ENCODE results near the gene NEDD8. TPM values are rescaled to one million over a fixed set of nuclear protein-coding genes. Genes with fewer than 3 reads are reported as not detected.

The NEDD8 gene
- total RNA-seq, 1 donor from 2014 or later, result 180 TPM

GRCh38 chr14:24271834-24272263 is 39.7 kb upstream of the NEDD8 start:
- TF ChIP-seq CTCF (IDR thresholded peaks at IDR 0.05; ENCODE audit: insufficient read depth, low read length, poor library complexity, severe bottlenecking), result no peak
- Histone ChIP-seq H3K36me3 (ENCODE audit: control insufficient read depth, insufficient read depth, low read length) (peaks cover 2% of the 10 kb centered on the region), H3K27me3 (ENCODE audit: control insufficient read depth, insufficient read depth, low read length) (no peaks in the 10 kb centered on the region), H3K4me3 (ENCODE audit: low read depth, low read length) (peak overlapping the region; percentile 68)
- no peak for DNase-seq (ENCODE audit: low read depth)

- peak; percentile 31 for DNase-seq (ENCODE audit: low read depth)
- Histone ChIP-seq H3K36me3 (ENCODE audit: control insufficient read depth, insufficient read depth, low read length) (peaks cover 2% of the 10 kb centered on the region), H3K4me3 (ENCODE audit: low read depth, low read length) (peak within 1 kb of the TSS; percentile 68), H3K27me3 (ENCODE audit: control insufficient read depth, insufficient read depth, low read length) (no peaks in the 10 kb centered on the region)
- peak; percentile 64 for TF ChIP-seq CTCF (IDR thresholded peaks at IDR 0.05; ENCODE audit: insufficient read depth, low read length, poor library complexity, severe bottlenecking)
Observed at GRCh38 chr14:24271134-24271833, 39.1 kb upstream of the NEDD8 start, which contains the start of gene RABGGTA. TSS of gene RABGGTA (minus strand) at chr14:24271597. CDS start at chr14:24271115, 482 bp downstream.

GRCh38 chr14:24270537-24271133 is 38.5 kb upstream of the NEDD8 start:
- peaks cover 2% of the 10 kb centered on the region for H3K36me3 ChIP-seq (ENCODE audit: control insufficient read depth, insufficient read depth, low read length)
- no peak for DNase-seq (ENCODE audit: low read depth)
- H3K27me3 ChIP-seq (ENCODE audit: control insufficient read depth, insufficient read depth, low read length), result no peaks in the 10 kb centered on the region
- TF ChIP-seq CTCF (IDR thresholded peaks at IDR 0.05; ENCODE audit: insufficient read depth, low read length, poor library complexity, severe bottlenecking), result no peak
- peak overlapping the region; percentile 68 for H3K4me3 ChIP-seq (ENCODE audit: low read depth, low read length)

- no peaks in the 10 kb centered on the region for H3K27me3 ChIP-seq (ENCODE audit: control insufficient read depth, insufficient read depth, low read length)
- H3K4me3 ChIP-seq (ENCODE audit: low read depth, low read length), result no peak overlapping the region
- H3K36me3 ChIP-seq (ENCODE audit: control insufficient read depth, insufficient read depth, low read length), result peaks cover 3% of the 10 kb centered on the region
- TF ChIP-seq CTCF (IDR thresholded peaks at IDR 0.05; ENCODE audit: insufficient read depth, low read length, poor library complexity, severe bottlenecking), result no peak
- DNase-seq (ENCODE audit: low read depth), result no peak
Observed at GRCh38 chr14:24269910-24270536, 37.9 kb upstream of the NEDD8 start.

GRCh38 chr14:24269368-24269767 is 37.2 kb upstream of the NEDD8 start:
- no peak for TF ChIP-seq CTCF (IDR thresholded peaks at IDR 0.05; ENCODE audit: insufficient read depth, low read length, poor library complexity, severe bottlenecking)
- Histone ChIP-seq H3K4me3 (ENCODE audit: low read depth, low read length) (no peak overlapping the region), H3K27me3 (ENCODE audit: control insufficient read depth, insufficient read depth, low read length) (no peaks in the 10 kb centered on the region), H3K36me3 (ENCODE audit: control insufficient read depth, insufficient read depth, low read length) (peaks cover 3% of the 10 kb centered on the region)
- no peak for DNase-seq (ENCODE audit: low read depth)

Measured in kidney epithelial cell (primary cell).